AG04450 (cell line): ENCODE results near the gene IL1F10. TPM values are rescaled to one million over a fixed set of nuclear protein-coding genes. Genes with fewer than 3 reads are reported as not detected.

Experiments
- CTCF ChIA-PET: fragments of 300-600, 350-600 bp; formaldehyde crosslinking; extraction: SDS; loops from one replicate; lab custom pipeline; 2022; ENCODE audit warnings: antibody characterized with exemption, inconsistent platforms; lab: Charles Lee
- POLR2A ChIA-PET: fragments of 350-600 bp; formaldehyde crosslinking; extraction: SDS; loops from one replicate; lab custom pipeline; 2021; ENCODE audit warnings: antibody characterized with exemption, inconsistent platforms; lab: Yijun Ruan, JAX
- DNase-seq: peaks from one replicate; pipeline ENCODE4 v3.0.0-alpha.2; 2011; ENCODE audit warnings: low read depth, low spot score
- H3K27ac ChIP-seq: one replicate; pipeline ENCODE4 v1.5.1; 2012; ENCODE audit warnings: low read depth, low read length, control low read depth
- H3K27me3 ChIP-seq: one replicate; pipeline ENCODE4 v1.6.0; 2012; ENCODE audit warnings: low read length; ENCODE audit not compliant: control insufficient read depth, insufficient read depth
- H3K4me3 ChIP-seq: 2 replicates; pipeline ENCODE4 v1.5.1; 2011; ENCODE audit warnings: mild to moderate bottlenecking, low read depth, low read length, control low read depth
- H3K9me3 ChIP-seq: 2 replicates; pipeline ENCODE4 v1.5.1; 2012; ENCODE audit warnings: low read length; ENCODE audit not compliant: control insufficient read depth, insufficient read depth
- CTCF ChIP-seq: IDR thresholded peaks from 2 replicates; pipeline ENCODE4 v1.5.1; 2011; ENCODE audit warnings: low read depth, low read length, control low read depth, inconsistent platforms
- polyA plus RNA-seq: library from polyadenylated mRNA; depleted of rRNA; stranded (reverse); fragments of >200 nt; gene quantifications from 2 replicates; pipeline ENCODE4 v1.2.3, GENCODE V29; 2011; rRNA removed
- small RNA-seq: library from RNA; depleted of rRNA; stranded (forward); fragments of <200 nt; gene quantifications from one replicate; pipeline ENCODE3, GENCODE V24; 2012; ENCODE audit warnings: low read depth; ENCODE audit not compliant: insufficient read length

The IL1F10 gene
- polyA plus RNA-seq, 1 experiment, result not detected

DNA sequence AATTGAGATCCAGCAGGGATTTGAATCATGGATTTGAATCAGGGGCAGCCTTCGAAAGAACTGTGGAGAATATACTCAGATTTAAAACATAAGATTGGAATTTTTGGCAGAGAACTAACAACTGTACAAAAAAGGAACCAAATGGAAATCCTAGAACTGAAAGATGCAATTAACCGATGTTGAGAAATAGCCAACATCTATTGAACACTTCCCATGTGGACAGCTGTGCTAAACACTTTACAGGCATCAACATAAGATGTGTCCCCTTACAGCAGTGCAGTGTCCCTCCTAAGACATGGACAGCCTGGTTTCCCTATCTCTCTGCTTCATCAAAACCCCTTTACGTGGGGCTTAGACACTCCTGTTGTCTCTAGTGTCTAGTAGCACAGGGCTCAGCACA, 56.0 kb downstream of the IL1F10 start:
- POLR2A ChIA-PET, result no interaction called here
- H3K4me3 ChIP-seq, result no peak overlapping the region
- no peak for DNase-seq
- TF ChIP-seq CTCF, result no peak
- no peak overlapping the region for H3K27ac ChIP-seq
- CTCF ChIA-PET, result interaction anchor here (0.5 to 2.2 kb wide), 2 partner anchors 14 to 262 kb away, joined by 8 to 9 read pairs; no protein-coding TSS in a partner anchor
- H3K27me3 ChIP-seq, result peaks cover 16% of the 10 kb centered on the region
- no peaks in the 10 kb centered on the region for H3K9me3 ChIP-seq

- H3K4me3 ChIP-seq, result no peak overlapping the region
- POLR2A ChIA-PET, result no interaction called here
- CTCF ChIA-PET, result interaction anchor here (0.5 to 2.2 kb wide), 2 partner anchors 14 to 261 kb away, joined by 8 to 9 read pairs; no protein-coding TSS in a partner anchor
- DNase-seq, result no peak
- H3K27ac ChIP-seq, result no peak overlapping the region
- no peaks in the 10 kb centered on the region for H3K9me3 ChIP-seq
- TF ChIP-seq CTCF, result no peak
- H3K27me3 ChIP-seq, result peaks cover 16% of the 10 kb centered on the region
Measured at GRCh38 chr2:113124181-113124961, 56.6 kb downstream of the IL1F10 start.

Small RNAs within 50 kb of the gene (small RNA-seq; reads per million reads assigned to genes)
- not detected for gene RNU6-1180P

Other genes starting within 250 kb of the IL1F10 start
- 2.3 and 2.4 TPM in 2 replicates for gene IL1B, start 231.2 kb upstream of the IL1F10 start, polyA plus RNA-seq
- not detected in 2 replicates for gene IL37, start 156.8 kb upstream of the IL1F10 start, polyA plus RNA-seq
- gene IL36G, start 90.0 kb upstream of the IL1F10 start, polyA plus RNA-seq, result not detected in 2 replicates
- gene IL36A, start 62.5 kb upstream of the IL1F10 start, polyA plus RNA-seq, result not detected in 2 replicates
- not detected in 2 replicates for gene IL36B, start 15.1 kb upstream of the IL1F10 start, polyA plus RNA-seq
- gene IL36RN, start 8.8 kb upstream of the IL1F10 start, polyA plus RNA-seq, result not detected in 2 replicates
- gene IL1RN, start 59.6 kb downstream of the IL1F10 start, polyA plus RNA-seq, result not detected in 2 replicates
- gene PSD4, start 106.0 kb downstream of the IL1F10 start, polyA plus RNA-seq, result 0.32 and 0.37 TPM in 2 replicates
- gene PAX8, start 211.0 kb downstream of the IL1F10 start, polyA plus RNA-seq, result 1.2 TPM in 2 replicates